Ecto neural progenitor cell (in vitro differentiated cells): Measurements from ENCODE around the gene IGSF9.

Experiments
- DNase-seq: peaks from one replicate; pipeline ENCODE4 v3.0.0-alpha.2; 2018; ENCODE audit warnings: low spot score

IGSF9 gene

GRCh38 chr1:159897962-159898361 lies 47.5 kb downstream of the IGSF9 start:
- no peak for DNase-seq

- DNase-seq = no peak
These were observed 48.9 kb downstream of the IGSF9 start for GRCh38 chr1:159896546-159896930.

DNA sequence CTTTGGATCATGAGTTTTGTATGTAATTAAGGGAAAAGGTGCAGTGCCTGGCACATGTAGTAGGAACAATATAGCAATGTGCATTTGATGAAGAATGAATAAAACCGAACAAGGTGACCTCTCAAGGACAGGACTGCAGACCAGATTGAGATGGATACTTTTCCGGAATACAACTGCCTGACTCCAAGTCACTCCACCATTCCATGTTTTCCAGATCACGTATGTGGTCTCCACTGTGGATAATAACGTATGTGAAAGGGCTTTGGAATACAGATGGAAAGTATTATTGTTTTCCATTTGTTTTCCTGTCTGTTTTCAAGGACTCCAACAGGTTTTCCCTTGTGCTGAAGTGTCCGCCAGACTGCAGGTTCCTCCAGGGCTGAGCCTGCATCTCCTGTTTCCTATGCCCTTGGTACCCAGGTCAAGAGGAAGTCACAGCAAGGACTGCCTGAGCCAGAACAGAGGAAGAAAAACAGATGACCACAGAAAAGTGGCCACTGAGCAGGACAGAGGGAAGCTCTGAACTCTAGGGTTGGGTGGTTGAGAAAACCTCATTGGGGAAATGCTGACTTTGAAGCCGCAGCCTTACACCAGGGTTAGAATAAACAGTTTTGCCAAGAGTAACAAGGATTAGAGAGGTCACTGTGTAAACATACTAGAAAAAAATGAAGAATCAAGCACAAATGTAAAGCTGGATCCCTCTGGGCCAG lies 49.4 kb downstream of the IGSF9 start:
- no peak for DNase-seq

- DNase-seq = no peak
These were observed 50.1 kb downstream of the IGSF9 start for GRCh38 chr1:159895286-159895685.

- no peak for DNase-seq
These were observed 52.5 kb downstream of the IGSF9 start for GRCh38 chr1:159892944-159893343.

- peak; percentile 74 for DNase-seq
These were observed 53.9 kb downstream of the IGSF9 start for GRCh38 chr1:159891275-159892157.

DNA sequence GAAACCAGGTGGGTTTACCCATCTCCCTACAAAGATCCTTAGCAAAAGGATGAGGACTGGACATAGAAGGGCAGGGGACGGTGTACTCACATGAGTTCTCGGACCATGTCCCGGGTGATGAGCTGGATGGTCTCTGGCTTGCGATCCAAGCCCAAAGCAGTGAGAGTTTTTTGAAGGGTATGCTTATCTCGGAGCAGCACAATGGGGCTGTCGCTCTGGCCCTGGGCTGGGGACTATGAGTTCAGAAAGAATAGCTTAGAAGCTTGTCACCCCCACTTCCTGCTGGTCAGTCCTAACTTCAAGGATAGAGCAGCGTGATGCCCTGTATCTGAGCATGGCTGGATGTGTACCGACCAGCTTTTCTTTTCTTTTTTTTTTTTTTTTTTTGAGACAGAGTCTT lies 55.0 kb downstream of the IGSF9 start:
- no peak for DNase-seq

- DNase-seq = no peak
These were observed 55.6 kb downstream of the IGSF9 start for GRCh38 chr1:159889821-159890252.

GRCh38 chr1:159889202-159889601 lies 56.2 kb downstream of the IGSF9 start:
- DNase-seq = no peak

DNA sequence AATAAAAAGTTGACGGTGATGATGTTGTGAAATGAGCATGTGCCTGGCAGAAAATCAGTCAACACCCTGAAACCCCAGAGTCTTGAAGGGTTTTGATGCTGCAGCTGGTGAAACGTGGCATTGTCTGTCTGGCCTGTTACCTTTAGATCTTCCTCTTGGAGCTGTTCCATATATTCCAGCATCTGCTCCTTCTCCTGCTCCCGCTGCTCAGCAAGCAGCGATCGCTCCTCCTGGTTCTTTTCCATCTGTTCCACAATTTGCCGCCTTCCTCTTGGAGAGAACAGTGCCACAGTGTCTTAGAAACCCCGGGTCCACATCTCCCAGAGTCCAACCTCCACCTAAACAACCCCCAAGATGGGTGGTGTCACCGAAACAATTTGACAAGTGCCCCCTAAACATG lies 61.1 kb downstream of the IGSF9 start:
- DNase-seq = no peak

DNA sequence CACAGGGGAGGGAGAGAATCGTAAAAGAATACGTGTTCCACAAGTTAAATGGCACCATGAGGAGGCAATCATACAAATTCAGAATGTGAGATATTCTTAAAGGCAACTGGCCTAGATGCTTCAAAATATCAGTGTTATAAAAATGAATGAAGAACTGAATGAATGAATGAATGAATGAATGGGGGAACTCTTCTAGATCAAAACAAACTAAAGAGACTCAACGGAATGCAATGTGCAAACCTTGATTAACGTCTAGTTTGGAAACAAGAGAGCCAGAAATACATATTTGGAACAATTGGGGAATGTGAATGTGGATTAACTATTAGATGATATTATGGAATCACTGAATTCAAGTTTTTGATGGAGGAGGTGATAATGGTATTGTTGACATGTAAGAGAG lies 62.3 kb downstream of the IGSF9 start:
- DNase-seq = no peak

DNA sequence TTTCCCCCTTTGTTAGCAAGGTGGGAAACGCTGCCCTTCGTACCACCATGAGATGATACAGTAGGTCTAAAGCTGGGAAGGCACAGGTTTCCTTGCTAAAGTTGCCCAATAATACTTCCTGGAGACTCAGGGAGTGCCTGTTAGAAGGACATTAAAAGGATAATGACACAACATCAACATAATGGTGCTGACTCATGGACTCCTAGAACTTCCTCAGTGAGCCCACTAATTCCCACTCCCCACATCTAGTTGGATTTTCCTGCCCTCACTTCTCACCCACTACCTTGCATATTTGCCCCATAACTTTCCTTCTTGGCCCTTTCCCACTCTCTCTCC lies 62.9 kb downstream of the IGSF9 start:
- DNase-seq = no peak

DNA sequence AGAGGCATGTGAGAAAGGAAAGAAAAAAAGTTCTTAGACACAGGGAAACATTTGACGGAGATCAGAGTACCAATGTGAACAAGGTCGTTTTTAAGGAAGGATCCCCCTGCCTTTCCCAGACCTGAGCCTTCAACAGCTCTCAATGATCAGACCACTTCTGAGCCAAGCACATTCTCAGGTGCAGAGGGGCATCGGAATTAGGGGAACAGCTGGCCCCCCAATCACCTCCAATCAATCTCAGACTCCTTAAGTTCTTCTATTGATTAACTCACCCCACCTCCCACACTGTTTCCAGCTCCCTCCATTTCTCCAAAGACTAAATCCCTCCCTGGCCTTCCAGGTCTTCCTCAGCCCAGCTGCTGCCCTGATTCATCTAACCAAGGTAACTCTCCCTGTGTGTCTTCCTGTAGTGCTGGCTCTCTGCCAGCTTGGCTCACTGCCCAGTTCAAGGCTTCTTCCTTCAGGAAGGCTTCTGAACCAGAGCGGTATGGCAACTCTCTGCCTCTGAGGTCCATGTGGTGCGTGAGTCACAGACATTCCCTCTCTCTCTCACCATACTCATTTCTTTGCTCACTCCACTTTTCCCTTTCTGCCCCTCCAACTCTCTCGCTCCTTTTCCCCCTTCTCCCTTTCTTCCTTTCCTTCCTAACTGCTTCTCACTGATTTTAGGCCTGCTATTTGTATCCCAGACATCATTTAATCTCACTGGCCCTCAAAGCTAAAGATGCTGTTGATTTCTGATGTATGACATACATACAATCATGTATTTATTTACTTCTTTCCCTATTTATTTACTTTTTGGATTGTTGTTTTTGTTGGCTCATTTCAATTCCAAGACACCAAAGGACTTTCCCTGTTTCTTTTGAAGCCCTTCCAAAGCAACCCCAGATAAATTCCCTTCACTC lies 63.5 kb downstream of the IGSF9 start:
- DNase-seq = no peak

- DNase-seq = no peak
These were observed 65.0 kb downstream of the IGSF9 start for GRCh38 chr1:159880430-159880829.

DNA sequence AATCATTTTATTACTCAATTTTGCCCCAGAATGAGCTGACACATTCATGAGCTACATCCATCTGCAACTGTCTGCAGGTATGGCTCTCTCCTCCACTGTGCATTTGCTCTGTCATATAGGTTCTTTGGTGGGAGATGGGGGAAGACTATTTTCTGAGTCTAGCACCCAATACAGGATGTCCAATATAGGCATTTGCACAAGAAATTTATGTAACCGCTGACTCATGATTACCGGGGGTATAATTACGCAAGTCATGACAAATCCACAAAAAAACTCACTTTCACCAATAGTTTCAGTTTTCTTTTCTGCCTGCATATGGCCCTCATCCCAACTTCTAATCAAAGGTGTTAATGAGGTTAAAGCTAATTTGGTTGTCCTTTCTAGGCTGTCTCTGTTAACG lies 65.4 kb downstream of the IGSF9 start:
- DNase-seq = no peak

DNA sequence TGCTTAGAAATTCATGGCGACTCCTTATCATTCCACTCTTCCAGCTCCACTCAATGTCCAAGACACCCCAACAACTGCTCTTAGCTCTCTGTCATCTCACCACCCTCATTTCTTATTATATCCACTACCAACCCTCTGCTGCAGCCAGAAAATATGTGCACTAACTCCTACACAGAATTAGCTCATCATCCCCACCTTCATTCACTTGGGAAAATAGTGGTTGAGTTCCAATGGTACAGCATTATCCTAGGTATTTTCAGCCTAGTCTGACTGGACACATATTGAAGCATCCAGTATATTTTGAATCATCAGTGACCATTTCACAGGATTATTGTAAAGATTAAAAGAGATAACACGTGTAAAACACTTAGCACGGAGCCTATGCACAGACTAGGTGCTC lies 66.3 kb downstream of the IGSF9 start:
- DNase-seq = no peak

GRCh38 chr1:159877695-159878444 lies 67.5 kb downstream of the IGSF9 start:
- DNase-seq = no peak
